ENCODE results near the gene EGR4.

GRCh38 chr2:73254343-73255006 is 38.9 kb downstream of the EGR4 start:
- TF ChIP-seq CTCF (IDR thresholded peaks at IDR 0.05; ENCODE audit: insufficient read depth, low read depth, low read length) = no peak
- no peak for TF ChIP-seq EZH2 (IDR thresholded peaks at IDR 0.05; ENCODE audit: insufficient read depth, low read length)

Data from astrocyte (in vitro differentiated cells and primary cell).